Limb (tissue), 2 donors: ENCODE data around the gene XPO5.
"Not testable (repeated sequence)": the region's sequence is repeated elsewhere in the genome, so short reads cannot be mapped to it uniquely, and the experiment has no call there.

Experiments
- DNase-seq, 2 donors: peaks; one replicate each; pipeline ENCODE4 v3.0.0-alpha.2; 2016; ENCODE audit errors: extremely low spot score in 2 of 2

Gene XPO5

GRCh38 chr6:43584892-43585570, 9.2 kb upstream of the XPO5 start:
- DNase-seq: no peak

DNA sequence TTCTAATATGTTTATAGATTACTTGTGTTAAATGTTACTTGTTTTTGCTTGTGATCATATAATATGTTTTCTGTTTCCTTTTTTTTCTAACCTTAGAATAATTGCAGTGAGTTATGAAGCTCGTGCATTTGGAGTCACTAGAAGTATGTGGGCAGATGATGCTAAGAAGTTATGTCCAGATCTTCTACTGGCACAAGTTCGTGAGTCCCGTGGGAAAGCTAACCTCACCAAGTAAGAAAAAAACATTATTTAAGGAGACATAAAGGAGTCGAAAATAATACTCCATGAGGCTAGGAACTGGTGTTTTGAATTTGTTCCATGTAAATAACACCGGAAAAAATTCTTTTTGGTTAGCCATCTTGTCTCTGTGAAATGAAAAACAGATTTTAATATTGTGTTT, 7.1 kb upstream of the XPO5 start:
- no peak for DNase-seq

- no peak for DNase-seq
Measured at GRCh38 chr6:43579171-43579570, 3.3 kb upstream of the XPO5 start.

GRCh38 chr6:43578748-43579147, 2.9 kb upstream of the XPO5 start:
- DNase-seq: no peak

GRCh38 chr6:43575105-43575771, 600 bp downstream of the XPO5 start:
- DNase-seq: peak in 1 of 2 donors; percentile 9

- DNase-seq: no peak
Measured at GRCh38 chr6:43572015-43572414, 3.8 kb downstream of the XPO5 start.

DNA sequence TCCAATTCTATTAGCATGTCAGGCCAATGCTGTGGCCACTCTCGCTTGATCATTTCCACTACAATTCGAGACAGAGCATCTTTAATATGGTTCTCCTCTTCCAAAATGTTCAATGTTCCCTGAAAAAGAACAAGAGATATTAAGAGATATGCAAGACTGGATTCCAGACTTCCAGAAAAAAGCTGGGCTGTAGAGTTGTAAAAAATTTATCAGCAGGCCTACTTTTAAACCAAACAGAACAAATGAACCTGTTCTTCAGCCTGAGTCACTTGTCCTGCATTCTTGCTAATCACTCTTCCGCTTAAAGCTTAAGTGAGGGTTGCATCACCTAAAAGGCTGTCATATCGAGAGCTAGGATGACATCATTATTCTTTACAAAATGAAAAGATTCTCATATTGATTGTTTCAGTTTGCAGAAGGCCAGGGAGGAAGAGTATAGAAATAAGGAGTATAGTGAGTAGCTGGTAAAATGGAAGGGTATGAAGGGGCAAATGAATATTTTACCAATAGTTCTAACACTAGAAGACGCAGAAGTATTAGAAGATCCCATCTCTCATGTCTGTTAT, 4.9 kb downstream of the XPO5 start:
- DNase-seq: no peak

DNA sequence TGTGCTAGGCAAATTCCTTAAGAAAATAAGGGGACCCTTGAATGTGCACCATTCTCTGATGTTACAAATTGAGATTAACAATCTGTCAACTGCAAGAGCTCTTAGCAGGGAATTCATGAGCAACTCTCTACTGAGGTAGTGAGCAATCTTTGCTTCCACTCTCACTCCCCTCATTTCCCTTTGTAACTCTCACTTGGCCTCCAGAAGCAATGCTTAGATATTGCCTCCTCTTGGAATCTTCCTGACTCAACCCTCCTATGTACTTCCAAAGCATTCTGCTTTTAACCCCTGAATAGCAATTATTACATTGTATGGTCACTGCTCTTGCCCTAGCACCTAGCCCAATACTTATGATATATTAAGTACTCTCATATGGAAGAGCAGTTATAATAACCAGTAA, 16.5 kb downstream of the XPO5 start:
- no peak for DNase-seq

DNA sequence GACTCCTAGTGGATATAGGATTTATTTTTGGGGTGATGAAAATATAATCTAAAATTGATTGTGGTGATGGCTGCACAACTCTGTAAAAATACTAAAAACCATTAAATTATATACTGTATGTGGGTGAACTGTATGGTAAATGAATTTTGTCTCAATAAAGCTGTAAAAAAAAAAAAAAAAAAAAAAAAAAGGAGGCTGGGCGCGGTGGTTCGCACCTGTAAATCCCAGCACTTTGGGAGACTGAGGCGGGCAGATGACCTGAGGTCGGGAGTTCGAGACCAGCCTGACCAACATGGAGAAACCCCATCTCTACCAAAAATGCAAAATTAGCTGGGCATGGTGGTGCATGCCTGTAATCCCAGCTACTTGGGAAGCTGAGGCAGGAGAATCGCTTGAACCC, 18.2 kb downstream of the XPO5 start:
- not testable (repeated sequence) for DNase-seq

GRCh38 chr6:43547222-43547621, 28.6 kb downstream of the XPO5 start:
- DNase-seq: no peak

GRCh38 chr6:43544461-43544860, 31.4 kb downstream of the XPO5 start:
- DNase-seq: no peak

- no peak for DNase-seq
Measured at GRCh38 chr6:43541774-43542471, 33.9 kb downstream of the XPO5 start.

DNA sequence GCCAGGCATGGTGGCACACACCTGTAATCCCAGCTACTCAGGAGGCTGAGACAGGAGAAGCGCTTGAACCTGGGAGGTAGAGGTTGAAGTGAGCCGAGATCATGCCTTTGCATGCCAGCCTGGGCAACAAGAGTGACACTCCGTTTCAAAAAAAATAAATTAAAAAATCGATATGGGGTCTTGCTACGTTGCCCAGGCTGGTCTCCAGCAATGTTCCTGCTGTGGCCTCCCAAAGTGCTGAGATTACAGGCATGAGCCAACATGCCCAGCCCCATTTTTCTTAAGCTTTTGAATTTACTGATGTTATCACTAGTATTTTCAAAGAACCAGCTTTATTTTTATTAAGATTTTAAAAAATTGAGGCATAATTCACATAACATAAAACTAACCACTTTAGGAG, 35.3 kb downstream of the XPO5 start:
- DNase-seq: no peak

DNA sequence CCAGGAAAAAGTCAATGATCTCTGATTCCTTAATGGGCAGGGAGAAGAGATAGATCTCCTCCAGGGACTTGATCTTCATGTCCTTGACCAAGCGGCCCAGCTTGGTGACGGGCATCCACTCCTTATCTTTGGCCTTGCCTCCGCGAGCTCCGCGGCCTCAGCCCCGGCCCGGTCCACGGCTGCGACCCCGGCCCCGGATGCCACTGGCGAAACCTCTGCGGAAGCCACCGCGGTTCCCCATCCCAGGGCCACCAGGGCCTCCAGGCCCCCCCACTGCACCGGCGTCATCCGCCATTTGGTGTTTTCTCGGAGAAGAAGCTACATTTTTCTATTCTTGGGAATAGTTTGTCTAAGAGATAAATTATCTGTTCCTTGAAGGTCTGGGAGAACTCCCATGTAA, 36.4 kb downstream of the XPO5 start:
- DNase-seq: not testable (repeated sequence)

- DNase-seq: not testable (repeated sequence)
Measured at GRCh38 chr6:43538986-43539385, 36.9 kb downstream of the XPO5 start.

GRCh38 chr6:43532201-43532600, 43.6 kb downstream of the XPO5 start:
- DNase-seq: no peak

GRCh38 chr6:43524483-43524961, 51.3 kb downstream of the XPO5 start:
- no peak for DNase-seq

- DNase-seq: no peak
Measured at GRCh38 chr6:43523284-43523683, 52.6 kb downstream of the XPO5 start.

DNA sequence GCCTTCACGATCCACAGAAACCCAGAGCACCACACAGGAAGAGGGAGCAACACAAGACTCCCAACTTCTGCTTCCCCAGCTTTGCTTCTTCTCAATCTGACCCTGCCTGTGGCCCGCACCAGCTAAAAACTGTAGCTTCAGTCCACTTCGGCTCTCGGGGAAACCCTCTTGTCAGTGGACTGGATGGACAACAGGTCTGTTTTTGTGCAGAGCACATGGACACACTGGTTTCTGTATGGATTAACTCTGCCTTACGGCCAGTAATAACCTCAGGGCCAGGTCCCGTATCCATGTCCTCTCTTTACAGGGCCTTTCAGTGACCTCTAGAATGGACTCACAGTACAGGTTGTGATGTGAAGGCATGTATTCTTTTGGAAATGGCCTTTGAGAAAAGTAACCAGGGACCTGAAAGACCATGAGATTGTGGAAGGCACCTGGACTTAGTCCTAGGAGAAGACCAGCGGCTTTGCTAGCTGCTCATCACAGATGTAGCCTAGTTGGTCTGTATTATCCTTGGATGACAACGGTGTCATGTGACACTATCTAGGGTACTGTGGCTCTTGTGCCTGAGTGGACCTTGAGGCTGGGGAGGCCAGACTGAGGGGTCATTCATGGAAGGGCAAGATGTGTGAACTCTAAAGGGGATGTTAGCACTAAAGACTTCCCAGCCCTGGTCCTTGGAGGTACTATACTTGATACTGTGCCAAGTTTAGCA, 53.1 kb downstream of the XPO5 start:
- no peak for DNase-seq

GRCh38 chr6:43521836-43522235, 54.0 kb downstream of the XPO5 start:
- no peak for DNase-seq

DNA sequence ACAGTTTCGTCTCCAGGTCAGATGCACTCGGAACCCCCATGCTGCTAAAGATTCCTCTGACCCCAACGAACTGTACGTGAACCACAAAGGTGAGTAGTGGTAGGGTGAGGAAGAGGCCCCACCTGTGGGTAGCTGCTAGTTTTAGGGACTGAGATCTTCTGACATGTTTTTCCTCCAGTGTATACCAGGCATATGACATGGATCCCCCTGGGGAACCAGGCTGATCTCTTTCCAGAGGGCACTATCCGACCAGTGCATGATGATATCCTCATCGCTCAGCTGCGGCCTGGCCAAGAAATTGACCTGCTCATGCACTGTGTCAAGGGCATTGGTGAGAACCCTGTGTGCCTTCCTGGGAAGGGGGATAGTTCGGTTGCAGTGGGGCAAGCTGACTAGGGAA, 55.7 kb downstream of the XPO5 start:
- no peak for DNase-seq
